ENCODE measurements around the gene TTC39B.

Gene TTC39B

DNA sequence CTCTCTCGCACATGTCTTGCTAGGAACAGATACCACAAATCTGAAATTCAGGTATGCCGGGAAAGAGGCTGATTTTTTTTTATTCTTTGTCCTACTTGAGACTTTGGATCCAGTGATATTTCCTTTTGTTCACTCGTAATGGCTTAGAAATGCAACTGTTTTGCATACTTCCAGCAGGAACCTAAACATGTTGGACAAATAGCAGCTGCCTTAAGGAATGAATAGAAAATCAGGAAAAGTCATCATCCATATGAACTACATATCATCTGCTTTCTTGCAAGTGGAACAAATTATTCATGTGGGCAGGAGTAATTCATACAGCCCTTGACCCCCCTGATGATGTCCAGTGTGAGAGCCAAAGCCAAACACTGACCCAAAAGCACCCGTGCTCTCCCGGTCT lies 17.4 kb downstream of the TTC39B start:
- no peaks in the 10 kb centered on the region for H3K36me3 ChIP-seq (replicated peaks; ENCODE audit: insufficient read depth, low read length)
- no peak overlapping the region for H3K4me2 ChIP-seq (ENCODE audit: low read depth, low read length)
- H3K9me3 ChIP-seq (replicated peaks; ENCODE audit: insufficient read depth, low read length): no peaks in the 10 kb centered on the region
- no peak overlapping the region for H2AFZ ChIP-seq (ENCODE audit: low read length)
- no peaks in the 10 kb centered on the region for H3K4me1 ChIP-seq (ENCODE audit: low read length)
- no peaks in the 10 kb centered on the region for H3F3A ChIP-seq (ENCODE audit: insufficient read depth, low read length)
- H3K9ac ChIP-seq (ENCODE audit: low read length): no peak overlapping the region
- H3K9me2 ChIP-seq (replicated peaks; ENCODE audit: insufficient read depth, low read length): no peaks in the 10 kb centered on the region
- no peak overlapping the region for H3K27ac ChIP-seq (ENCODE audit: low read length)
- no peaks in the 10 kb centered on the region for H4K20me1 ChIP-seq (ENCODE audit: insufficient read depth, low read length)
- no peak overlapping the region for H3K4me3 ChIP-seq (ENCODE audit: low read length)
- no peak for TF ChIP-seq EZH2 (optimal IDR thresholded peaks at IDR 0.05; ENCODE audit: low read depth, low read length)
- no peak for TF ChIP-seq EZH2phosphoT487 (IDR thresholded peaks at IDR 0.05; ENCODE audit: low read length)
- TF ChIP-seq, protein P1, sequence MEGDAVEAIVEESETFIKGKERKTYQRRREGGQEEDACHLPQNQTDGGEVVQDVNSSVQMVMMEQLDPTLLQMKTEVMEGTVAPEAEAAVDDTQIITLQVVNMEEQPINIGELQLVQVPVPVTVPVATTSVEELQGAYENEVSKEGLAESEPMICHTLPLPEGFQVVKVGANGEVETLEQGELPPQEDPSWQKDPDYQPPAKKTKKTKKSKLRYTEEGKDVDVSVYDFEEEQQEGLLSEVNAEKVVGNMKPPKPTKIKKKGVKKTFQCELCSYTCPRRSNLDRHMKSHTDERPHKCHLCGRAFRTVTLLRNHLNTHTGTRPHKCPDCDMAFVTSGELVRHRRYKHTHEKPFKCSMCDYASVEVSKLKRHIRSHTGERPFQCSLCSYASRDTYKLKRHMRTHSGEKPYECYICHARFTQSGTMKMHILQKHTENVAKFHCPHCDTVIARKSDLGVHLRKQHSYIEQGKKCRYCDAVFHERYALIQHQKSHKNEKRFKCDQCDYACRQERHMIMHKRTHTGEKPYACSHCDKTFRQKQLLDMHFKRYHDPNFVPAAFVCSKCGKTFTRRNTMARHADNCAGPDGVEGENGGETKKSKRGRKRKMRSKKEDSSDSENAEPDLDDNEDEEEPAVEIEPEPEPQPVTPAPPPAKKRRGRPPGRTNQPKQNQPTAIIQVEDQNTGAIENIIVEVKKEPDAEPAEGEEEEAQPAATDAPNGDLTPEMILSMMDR (IDR thresholded peaks at IDR 0.05; ENCODE audit: low read length): no peak
- no peaks in the 10 kb centered on the region for H3K79me2 ChIP-seq (ENCODE audit: low read length)
- DNase-seq: no peak
- H3K27me3 ChIP-seq (replicated peaks; ENCODE audit: insufficient read depth, low read length): no peaks in the 10 kb centered on the region

DNA sequence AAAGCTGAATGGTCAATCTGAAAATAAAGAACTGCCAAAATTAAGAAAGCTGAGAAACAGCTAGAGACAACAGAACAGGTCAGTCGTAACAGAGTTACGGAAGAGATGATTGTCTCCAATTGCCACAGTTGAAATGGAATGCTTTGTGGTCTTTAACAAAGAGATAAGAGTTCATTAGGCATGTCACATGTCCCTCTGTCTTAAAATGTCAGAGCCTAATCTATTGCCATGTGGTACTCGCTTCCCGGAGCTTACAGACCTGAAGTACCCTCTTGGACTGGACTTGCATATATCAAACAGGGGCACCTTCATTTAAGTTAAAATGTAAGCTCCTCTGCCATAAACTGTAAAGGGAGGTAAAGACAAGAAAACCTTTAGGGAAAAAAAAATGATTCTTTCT lies 19.7 kb downstream of the TTC39B start:
- no peaks in the 10 kb centered on the region for H3F3A ChIP-seq (ENCODE audit: insufficient read depth, low read length)
- no peaks in the 10 kb centered on the region for H4K20me1 ChIP-seq (ENCODE audit: insufficient read depth, low read length)
- no peak overlapping the region for H3K27ac ChIP-seq (ENCODE audit: low read length)
- DNase-seq: no peak
- no peak overlapping the region for H3K9ac ChIP-seq (ENCODE audit: low read length)
- TF ChIP-seq EZH2 (optimal IDR thresholded peaks at IDR 0.05; ENCODE audit: low read depth, low read length): no peak
- TF ChIP-seq EZH2phosphoT487 (IDR thresholded peaks at IDR 0.05; ENCODE audit: low read length): no peak
- TF ChIP-seq, protein P1 (IDR thresholded peaks at IDR 0.05; ENCODE audit: low read length): no peak
- no peaks in the 10 kb centered on the region for H3K4me1 ChIP-seq (ENCODE audit: low read length)
- no peaks in the 10 kb centered on the region for H3K36me3 ChIP-seq (replicated peaks; ENCODE audit: insufficient read depth, low read length)
- H3K27me3 ChIP-seq (replicated peaks; ENCODE audit: insufficient read depth, low read length): no peaks in the 10 kb centered on the region
- H2AFZ ChIP-seq (ENCODE audit: low read length): no peak overlapping the region
- H3K4me3 ChIP-seq (ENCODE audit: low read length): no peak overlapping the region
- H3K4me2 ChIP-seq (ENCODE audit: low read depth, low read length): no peak overlapping the region
- H3K9me3 ChIP-seq (replicated peaks; ENCODE audit: insufficient read depth, low read length): no peaks in the 10 kb centered on the region
- no peaks in the 10 kb centered on the region for H3K9me2 ChIP-seq (replicated peaks; ENCODE audit: insufficient read depth, low read length)
- no peaks in the 10 kb centered on the region for H3K79me2 ChIP-seq (ENCODE audit: low read length)

DNA sequence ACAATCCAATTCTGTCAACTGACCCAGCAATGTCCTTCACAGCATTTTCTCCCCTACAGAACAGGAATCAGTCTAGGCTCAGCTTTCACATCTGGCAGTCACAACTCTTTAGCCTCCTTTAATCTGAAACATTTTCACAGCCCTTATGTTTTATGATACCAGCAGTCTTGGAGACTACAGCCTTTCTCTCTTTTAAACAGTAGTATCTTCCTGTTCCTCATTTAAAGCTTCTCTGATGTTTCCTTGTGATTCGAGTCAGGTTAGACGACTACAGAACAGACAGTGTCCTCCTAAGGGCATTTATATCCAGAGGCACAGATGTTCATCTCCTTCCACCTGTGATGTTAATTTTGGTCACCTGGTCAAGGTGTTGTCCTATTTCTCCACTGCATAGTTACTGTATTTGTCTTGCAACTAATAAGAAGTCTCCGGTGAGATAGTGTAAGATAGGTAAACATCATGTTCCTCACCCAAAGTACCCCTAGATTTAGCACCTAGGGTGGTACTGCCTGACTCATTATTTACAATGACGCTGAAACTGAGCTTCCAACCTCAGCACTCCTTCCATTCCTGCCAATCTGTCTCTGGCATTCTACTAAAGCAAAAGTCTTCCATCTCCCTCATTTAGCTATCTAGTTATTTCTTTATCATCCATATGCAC lies 20.7 kb downstream of the TTC39B start:
- Histone ChIP-seq H2AFZ (ENCODE audit: low read length) (no peak overlapping the region), H3K36me3 (replicated peaks; ENCODE audit: insufficient read depth, low read length) (no peaks in the 10 kb centered on the region), H3F3A (ENCODE audit: insufficient read depth, low read length) (no peaks in the 10 kb centered on the region), H3K4me3 (ENCODE audit: low read length) (no peak overlapping the region), H3K9ac (ENCODE audit: low read length) (no peak overlapping the region), H3K4me1 (ENCODE audit: low read length) (no peaks in the 10 kb centered on the region), H4K20me1 (ENCODE audit: insufficient read depth, low read length) (no peaks in the 10 kb centered on the region), H3K4me2 (ENCODE audit: low read depth, low read length) (no peak overlapping the region), H3K9me3 (replicated peaks; ENCODE audit: insufficient read depth, low read length) (no peaks in the 10 kb centered on the region), H3K27ac (ENCODE audit: low read length) (no peak overlapping the region), H3K27me3 (replicated peaks; ENCODE audit: insufficient read depth, low read length) (no peaks in the 10 kb centered on the region), H3K79me2 (ENCODE audit: low read length) (no peaks in the 10 kb centered on the region), H3K9me2 (replicated peaks; ENCODE audit: insufficient read depth, low read length) (no peaks in the 10 kb centered on the region)
- no peak for DNase-seq
- TF ChIP-seq, protein P1 (IDR thresholded peaks at IDR 0.05; ENCODE audit: low read length): no peak
- TF ChIP-seq EZH2phosphoT487 (IDR thresholded peaks at IDR 0.05; ENCODE audit: low read length) (no peak), EZH2 (optimal IDR thresholded peaks at IDR 0.05; ENCODE audit: low read depth, low read length) (no peak)

All from MM.1S (cell line).